Spinal cord (tissue), 10 donors: ENCODE results near the gene MRC1. TPM values are rescaled to one million over a fixed set of nuclear protein-coding genes. Genes with fewer than 3 reads are reported as not detected.

Experiments used
- DNase-seq, 6 donors: peaks; one replicate each; pipeline versions ENCODE4 v3.0.0 to v3.0.0-alpha.2; 2013 to 2015; ENCODE audit warnings: low spot score in 6 of 6, low read depth in 4 of 6
- H3K27ac ChIP-seq: one replicate; pipeline ENCODE4 v1.5.1; 2013; ENCODE audit warnings: low read depth, low read length, control low read depth
- H3K27me3 ChIP-seq: one replicate; pipeline ENCODE4 v1.6.1; 2013; ENCODE audit warnings: low read length; ENCODE audit not compliant: control insufficient read depth, insufficient read depth
- H3K36me3 ChIP-seq: one replicate; pipeline ENCODE4 v1.6.1; 2013; ENCODE audit warnings: low read length; ENCODE audit not compliant: control insufficient read depth, insufficient read depth
- H3K4me1 ChIP-seq: one replicate; pipeline ENCODE4 v1.6.1; 2013; ENCODE audit warnings: low read length; ENCODE audit not compliant: control insufficient read depth, insufficient read depth
- H3K4me3 ChIP-seq: one replicate; pipeline ENCODE4 v1.5.1; 2013; ENCODE audit warnings: low read depth, low read length, control low read depth
- H3K9me3 ChIP-seq: one replicate; pipeline ENCODE4 v1.6.1; 2013; ENCODE audit warnings: low read length; ENCODE audit not compliant: control insufficient read depth, insufficient read depth
- WGBS: methylation state at CpG from one replicate; pipeline ENCODE4 v1.1.5; 2013; ENCODE audit warnings: missing lambda C conversion rate; ENCODE audit not compliant: insufficient coverage; 5-methylcytosine and 5-hydroxymethylcytosine counted together
- polyA plus RNA-seq, 2 donors: library from polyadenylated mRNA; unstranded; fragments of 120-200 nt; gene quantifications; one replicate each; pipeline ENCODE4 v1.2.1, GENCODE V29; 2013; ENCODE audit not compliant: insufficient read length in 2 of 2
- total RNA-seq, 2 donors: library from RNA; depleted of rRNA in 1 of 2; stranded (reverse); fragments of 120-200 nt in 1 of 2; fragments of >200 nt in 1 of 2; gene quantifications; one replicate each; pipeline versions ENCODE4 v1.2.3 to v1.2.4, GENCODE V29; 2013 to 2014
- donor health status: healthy.

The MRC1 gene
- total and polyA plus RNA-seq, 4 donors: 2.4 to 23.1 (median 8.2) TPM

DNA sequence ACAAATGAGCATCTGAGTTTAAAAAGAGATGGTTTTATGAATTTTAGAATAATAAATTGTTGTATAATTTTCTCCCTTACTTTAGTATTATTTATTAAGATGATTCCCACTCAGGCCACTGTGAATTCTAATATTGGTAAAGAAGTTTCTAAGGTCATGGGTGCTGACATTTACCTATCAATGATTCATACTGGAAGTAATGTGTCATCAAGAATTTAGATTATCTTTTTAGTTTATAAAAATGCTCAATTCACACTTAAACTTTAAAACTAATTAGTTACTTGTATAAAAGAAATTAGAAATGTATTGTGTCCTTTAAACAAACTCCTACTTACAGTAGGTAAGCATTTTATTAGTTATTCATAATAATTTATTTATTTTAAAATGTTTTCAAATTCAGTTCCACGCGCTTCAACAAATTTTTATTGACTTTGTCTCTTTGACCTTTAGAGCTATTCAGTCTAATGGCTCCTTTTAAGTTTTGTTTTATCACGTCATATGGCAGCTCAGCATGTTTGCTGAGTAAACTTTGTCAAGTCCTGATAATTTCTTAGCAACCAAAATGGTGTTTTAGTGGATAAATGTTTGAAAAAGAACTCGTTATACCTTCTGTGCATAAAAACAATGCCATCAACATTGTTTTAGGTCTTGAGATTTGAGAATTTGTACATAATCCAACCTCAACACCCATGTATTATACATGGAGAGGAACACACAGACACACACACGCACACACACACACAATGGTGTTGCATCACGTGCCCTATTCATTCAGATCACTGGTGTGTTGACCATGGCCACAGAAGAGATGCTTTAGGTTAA is 15.1 kb upstream of the MRC1 start:
- Histone ChIP-seq H3K9me3 (no peaks in the 10 kb centered on the region), H3K4me3 (no peak overlapping the region), H3K4me1 (no peaks in the 10 kb centered on the region), H3K27me3 (no peaks in the 10 kb centered on the region), H3K36me3 (no peaks in the 10 kb centered on the region), H3K27ac (no peak overlapping the region)
- no peak for DNase-seq
- WGBS: 93% methylated on average over 4 of the region's 6 CpGs

- H3K9me3 ChIP-seq: no peaks in the 10 kb centered on the region
- H3K4me1 ChIP-seq: no peaks in the 10 kb centered on the region
- no peak overlapping the region for H3K4me3 ChIP-seq
- DNase-seq: no peak
- H3K27ac ChIP-seq: no peak overlapping the region
- no peaks in the 10 kb centered on the region for H3K27me3 ChIP-seq
- no CpG with 5 or more reads among the region's 4 CpGs for WGBS
- H3K36me3 ChIP-seq: no peaks in the 10 kb centered on the region
These were observed 14.1 kb upstream of the MRC1 start for GRCh38 chr10:17795083-17795482.

DNA sequence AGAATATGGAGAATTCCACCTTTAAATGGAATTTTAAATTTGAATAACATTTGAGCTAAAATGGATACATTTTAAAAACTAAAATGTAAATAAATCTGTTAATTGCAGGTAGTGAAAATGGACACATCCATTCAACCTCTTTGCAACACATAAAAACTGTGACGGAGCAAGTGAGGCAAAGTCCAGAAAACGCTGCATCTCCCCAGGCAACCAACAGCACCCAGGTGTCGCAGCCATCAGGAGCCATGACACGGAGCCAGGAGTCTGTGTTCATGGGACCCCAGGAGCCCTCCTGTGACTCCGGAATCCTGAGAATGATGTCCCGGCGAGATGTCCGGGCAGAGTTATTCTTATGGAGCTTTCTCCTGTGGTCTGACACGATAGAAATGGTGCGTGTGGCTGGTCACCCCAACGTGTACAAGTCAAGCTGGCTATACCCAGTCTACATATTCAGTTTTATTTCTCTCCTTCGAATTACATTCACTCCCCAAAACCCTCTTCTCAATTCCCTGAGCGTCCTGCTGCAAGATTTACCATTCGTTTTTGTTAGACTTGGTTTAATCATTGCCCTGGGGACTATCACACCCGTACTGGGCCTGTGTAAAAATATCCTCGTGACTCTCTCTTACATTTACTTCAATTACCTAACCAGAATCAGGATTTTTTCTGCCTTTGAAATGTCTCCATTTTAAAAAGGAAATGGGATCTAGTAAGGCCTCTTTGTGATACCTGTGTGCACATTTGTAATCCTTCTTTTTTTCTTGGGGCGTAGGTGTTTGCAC is 13.1 kb upstream of the MRC1 start:
- no peak overlapping the region for H3K4me3 ChIP-seq
- H3K9me3 ChIP-seq: no peaks in the 10 kb centered on the region
- no peaks in the 10 kb centered on the region for H3K4me1 ChIP-seq
- H3K27me3 ChIP-seq: no peaks in the 10 kb centered on the region
- DNase-seq: no peak
- no peaks in the 10 kb centered on the region for H3K36me3 ChIP-seq
- 95% methylated on average over 14 of the region's 17 CpGs for WGBS
- H3K27ac ChIP-seq: no peak overlapping the region

GRCh38 chr10:17801507-17801906 is 7.6 kb upstream of the MRC1 start:
- H3K27ac ChIP-seq: no peak overlapping the region
- H3K36me3 ChIP-seq: no peaks in the 10 kb centered on the region
- DNase-seq: no peak
- H3K9me3 ChIP-seq: no peaks in the 10 kb centered on the region
- H3K4me3 ChIP-seq: no peak overlapping the region
- no peaks in the 10 kb centered on the region for H3K27me3 ChIP-seq
- no peaks in the 10 kb centered on the region for H3K4me1 ChIP-seq
- no CpG with 5 or more reads among the region's 3 CpGs for WGBS

DNA sequence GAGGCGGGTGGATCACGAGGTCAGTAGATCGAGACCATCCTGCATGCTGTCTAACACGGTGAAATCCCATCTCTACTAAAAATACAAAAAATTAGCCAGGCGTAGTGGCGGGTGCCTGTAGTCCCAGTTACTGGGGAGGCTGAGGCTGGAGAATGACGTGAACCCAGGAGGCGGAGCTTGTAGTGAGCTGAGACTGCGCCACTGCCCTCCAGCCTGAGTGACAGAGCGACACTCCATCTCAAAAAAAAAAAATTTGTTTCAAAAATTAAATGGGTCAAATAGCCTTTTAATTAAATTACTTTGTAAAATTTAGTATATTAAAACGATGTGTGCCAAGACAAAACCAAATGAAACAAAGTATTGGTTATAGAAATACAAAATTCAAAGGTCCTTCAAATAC is 6.8 kb upstream of the MRC1 start:
- Histone ChIP-seq H3K4me1 (no peaks in the 10 kb centered on the region), H3K9me3 (no peaks in the 10 kb centered on the region), H3K4me3 (no peak overlapping the region), H3K27me3 (no peaks in the 10 kb centered on the region), H3K36me3 (no peaks in the 10 kb centered on the region), H3K27ac (no peak overlapping the region)
- WGBS: 100% methylated on average over 1 of the region's 11 CpGs
- no peak for DNase-seq

GRCh38 chr10:17802976-17803375 is 6.2 kb upstream of the MRC1 start:
- no peak overlapping the region for H3K4me3 ChIP-seq
- DNase-seq: no peak
- no peak overlapping the region for H3K27ac ChIP-seq
- no peaks in the 10 kb centered on the region for H3K36me3 ChIP-seq
- H3K9me3 ChIP-seq: no peaks in the 10 kb centered on the region
- WGBS: no CpG with 5 or more reads among the region's 1 CpG
- no peaks in the 10 kb centered on the region for H3K27me3 ChIP-seq
- H3K4me1 ChIP-seq: no peaks in the 10 kb centered on the region

DNA sequence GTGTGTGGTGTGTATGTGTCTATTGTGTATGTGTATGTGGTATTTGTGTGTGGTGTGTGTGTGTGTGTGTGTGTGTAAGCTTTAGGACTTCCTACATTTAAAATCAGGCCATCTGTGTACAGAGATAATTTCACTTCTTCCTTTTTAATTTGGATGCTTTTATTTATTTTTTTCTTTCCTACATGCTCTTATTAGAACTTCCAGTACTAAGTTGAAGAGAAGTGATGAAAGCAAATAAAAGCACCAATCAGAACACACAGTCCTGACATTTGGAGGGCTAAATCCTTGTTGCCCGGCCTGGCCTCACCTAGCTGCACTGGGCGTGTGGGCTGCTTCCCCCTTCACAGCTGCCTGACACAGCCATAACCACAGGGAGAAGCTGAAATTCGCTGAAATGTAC is 3.8 kb upstream of the MRC1 start:
- WGBS: 88% methylated on average over 2 of the region's 3 CpGs
- Histone ChIP-seq H3K36me3 (no peaks in the 10 kb centered on the region), H3K27ac (no peak overlapping the region), H3K4me3 (no peak overlapping the region), H3K9me3 (no peaks in the 10 kb centered on the region), H3K4me1 (no peaks in the 10 kb centered on the region), H3K27me3 (no peaks in the 10 kb centered on the region)
- DNase-seq: no peak

DNA sequence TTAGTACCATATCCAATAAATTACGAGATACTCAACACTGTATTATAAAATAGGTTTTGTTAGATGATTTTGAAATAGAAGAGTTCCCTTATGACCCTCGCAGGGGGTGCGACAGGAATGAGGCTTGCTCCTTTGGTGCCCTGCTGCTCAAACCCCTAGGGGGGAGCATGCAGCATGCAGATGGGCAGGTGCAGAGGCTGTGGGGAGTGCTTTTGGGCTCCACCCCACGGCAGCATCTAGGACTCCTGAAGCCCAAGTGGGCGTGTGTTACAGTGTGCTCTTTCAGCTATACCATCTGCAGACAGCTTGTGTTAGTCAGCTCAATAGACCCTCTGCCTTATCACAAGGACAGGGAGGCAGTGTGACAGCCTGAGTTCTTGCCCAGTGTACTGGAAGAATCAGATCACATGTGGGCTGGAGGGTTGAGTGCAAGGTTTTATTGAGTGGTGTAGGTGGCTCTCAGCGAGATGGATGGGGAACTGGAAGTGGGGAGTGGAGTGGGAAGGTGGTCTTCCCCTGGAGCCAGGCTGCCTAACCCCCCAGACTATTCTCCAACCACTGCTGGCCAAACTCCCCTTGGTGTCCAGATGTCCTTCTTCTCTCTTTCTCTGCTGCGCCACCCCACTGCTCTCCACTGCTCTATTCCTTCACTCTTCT is 3.1 kb upstream of the MRC1 start:
- H3K27ac ChIP-seq: no peak overlapping the region
- no peak overlapping the region for H3K4me3 ChIP-seq
- DNase-seq: no peak
- WGBS: 59% methylated on average over 5 of the region's 7 CpGs
- no peaks in the 10 kb centered on the region for H3K9me3 ChIP-seq
- no peaks in the 10 kb centered on the region for H3K27me3 ChIP-seq
- no peaks in the 10 kb centered on the region for H3K4me1 ChIP-seq
- H3K36me3 ChIP-seq: no peaks in the 10 kb centered on the region

DNA sequence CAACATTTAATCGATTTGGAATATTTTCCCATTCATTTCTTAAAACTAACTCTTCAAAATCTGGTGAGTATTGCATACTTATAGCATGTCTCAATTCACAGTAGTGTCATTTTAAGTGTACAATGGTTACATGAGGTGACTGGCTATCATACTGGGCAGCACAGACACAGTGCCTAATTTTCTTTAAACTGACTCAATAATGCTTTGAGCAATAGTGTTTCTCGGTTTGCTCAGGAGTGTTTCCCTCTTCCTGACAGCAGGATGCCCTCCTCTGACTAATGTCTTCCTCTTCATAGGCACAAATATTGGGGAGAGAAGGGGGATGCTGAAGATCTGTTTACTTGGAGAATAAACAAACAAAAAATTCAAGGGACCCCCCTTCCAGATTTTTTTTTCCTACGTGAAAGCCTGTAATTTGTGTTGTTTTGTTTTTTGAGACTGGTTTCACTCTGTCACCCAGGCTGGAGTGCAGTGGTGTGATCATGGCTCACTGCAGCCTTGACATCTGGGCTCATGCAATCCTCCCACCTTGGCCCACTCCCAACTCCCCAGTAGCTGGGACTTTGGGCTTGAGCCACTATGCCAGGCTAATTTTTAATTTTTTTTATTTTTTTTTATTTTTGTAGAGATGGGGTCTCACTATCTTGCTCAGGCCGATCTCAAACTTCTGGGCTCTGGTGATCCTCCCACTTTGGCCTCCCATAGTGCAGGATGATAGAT is 2.2 kb downstream of the MRC1 start:
- H3K27ac ChIP-seq: no peak overlapping the region
- no peaks in the 10 kb centered on the region for H3K36me3 ChIP-seq
- no peaks in the 10 kb centered on the region for H3K27me3 ChIP-seq
- no CpG with 5 or more reads among the region's 4 CpGs for WGBS
- H3K4me1 ChIP-seq: no peaks in the 10 kb centered on the region
- no peak for DNase-seq
- no peaks in the 10 kb centered on the region for H3K9me3 ChIP-seq
- no peak overlapping the region for H3K4me3 ChIP-seq
